Measurements from ENCODE around the gene SPO11. TPM values are rescaled to one million over a fixed set of nuclear protein-coding genes. Genes with fewer than 3 reads are reported as not detected.

The SPO11 gene
- total and polyA plus RNA-seq, 2 of the 13 experiments (the other 11 are each of a cell fraction or from before 2014, with no cell fraction given) = not detected

DNA sequence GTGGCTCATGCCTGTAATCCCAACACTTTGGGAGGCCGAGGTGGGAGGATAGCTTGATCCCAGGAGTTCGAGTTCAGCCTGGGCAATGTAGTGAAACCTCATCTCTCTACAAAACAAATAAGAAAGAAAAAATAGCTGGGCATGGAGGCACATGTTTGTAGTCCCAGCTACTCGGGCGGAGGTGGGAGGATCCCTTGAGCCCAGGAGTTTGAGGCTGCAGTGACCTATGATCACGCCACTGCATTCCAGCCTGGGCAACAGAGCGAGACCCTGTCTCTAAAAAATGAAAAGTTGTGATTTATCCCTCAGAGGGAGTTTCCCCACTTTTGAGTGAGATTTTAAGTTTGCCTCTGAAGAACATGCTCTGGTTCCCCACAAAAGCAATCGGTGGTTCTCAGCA lies 45.7 kb upstream of the SPO11 start:
- Histone ChIP-seq H3K9me3 (ENCODE audit: low read length) (no peaks in the 10 kb centered on the region), H3K27me3 (ENCODE audit: control insufficient read depth in 1 of 2, insufficient read depth in 2 of 2, low read length in 2 of 2) (peaks cover 21 to 90% of the 10 kb centered on the region in 2 experiments), H3K4me3 (replicated peaks in 1 of 3; ENCODE audit: insufficient read depth in 1 of 3, low read depth in 2 of 3, low read length in 3 of 3) (no peak overlapping the region), H4K20me1 (ENCODE audit: insufficient read depth, low read length) (no peaks in the 10 kb centered on the region; the same call in 1 of the 2 replicates), H3K4me1 (ENCODE audit: insufficient read depth, low read length) (no peaks in the 10 kb centered on the region), H3K4me2 (ENCODE audit: low read depth, low read length) (no peak overlapping the region), H3K79me2 (ENCODE audit: insufficient read depth, low read length) (no peaks in the 10 kb centered on the region), H3K9ac (ENCODE audit: insufficient read depth, low read depth, low read length) (no peak overlapping the region), H2AFZ (ENCODE audit: low read length) (no peak overlapping the region), H3K36me3 (replicated peaks in 1 of 2; ENCODE audit: control insufficient read depth in 1 of 2, insufficient read depth in 2 of 2, low read length in 2 of 2) (no peaks in the 10 kb centered on the region), H3K27ac (ENCODE audit: extremely low read length, insufficient read depth, low read length) (no peak overlapping the region)
- intact Hi-C loops (cut with micrococcal nuclease; ENCODE audit: unreplicated experiment) (no loop called here), in situ Hi-C loops (cut with HindIII; ENCODE audit: extremely low pct_ligation_motif_present, low pct_unique_long_range_greater_than_20kb) (no loop called here)
- DNase-seq (ENCODE audit: low spot score) (no peak), FAIRE-seq (no peak), ATAC-seq (no peak)
- POLR2A ChIA-PET = no interaction called here
- CTCF ChIA-PET (ENCODE audit: low intra/inter-chr PET ratio, low total read pairs) = no interaction called here
- 3% methylated on average over 7 of the region's 7 CpGs for WGBS (ENCODE audit: low lambda C conversion rate)
- no TSS peak for BruUV-seq (replicated peaks)
- TF ChIP-seq ZNF121 (CRISPR knock-in tag; IDR thresholded peaks at IDR 0.05) = peak; percentile 53
- TF ChIP-seq, protein P1, sequence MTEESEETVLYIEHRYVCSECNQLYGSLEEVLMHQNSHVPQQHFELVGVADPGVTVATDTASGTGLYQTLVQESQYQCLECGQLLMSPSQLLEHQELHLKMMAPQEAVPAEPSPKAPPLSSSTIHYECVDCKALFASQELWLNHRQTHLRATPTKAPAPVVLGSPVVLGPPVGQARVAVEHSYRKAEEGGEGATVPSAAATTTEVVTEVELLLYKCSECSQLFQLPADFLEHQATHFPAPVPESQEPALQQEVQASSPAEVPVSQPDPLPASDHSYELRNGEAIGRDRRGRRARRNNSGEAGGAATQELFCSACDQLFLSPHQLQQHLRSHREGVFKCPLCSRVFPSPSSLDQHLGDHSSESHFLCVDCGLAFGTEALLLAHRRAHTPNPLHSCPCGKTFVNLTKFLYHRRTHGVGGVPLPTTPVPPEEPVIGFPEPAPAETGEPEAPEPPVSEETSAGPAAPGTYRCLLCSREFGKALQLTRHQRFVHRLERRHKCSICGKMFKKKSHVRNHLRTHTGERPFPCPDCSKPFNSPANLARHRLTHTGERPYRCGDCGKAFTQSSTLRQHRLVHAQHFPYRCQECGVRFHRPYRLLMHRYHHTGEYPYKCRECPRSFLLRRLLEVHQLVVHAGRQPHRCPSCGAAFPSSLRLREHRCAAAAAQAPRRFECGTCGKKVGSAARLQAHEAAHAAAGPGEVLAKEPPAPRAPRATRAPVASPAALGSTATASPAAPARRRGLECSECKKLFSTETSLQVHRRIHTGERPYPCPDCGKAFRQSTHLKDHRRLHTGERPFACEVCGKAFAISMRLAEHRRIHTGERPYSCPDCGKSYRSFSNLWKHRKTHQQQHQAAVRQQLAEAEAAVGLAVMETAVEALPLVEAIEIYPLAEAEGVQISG (CRISPR knock-in tag; IDR thresholded peaks at IDR 0.05) = no peak

DNA sequence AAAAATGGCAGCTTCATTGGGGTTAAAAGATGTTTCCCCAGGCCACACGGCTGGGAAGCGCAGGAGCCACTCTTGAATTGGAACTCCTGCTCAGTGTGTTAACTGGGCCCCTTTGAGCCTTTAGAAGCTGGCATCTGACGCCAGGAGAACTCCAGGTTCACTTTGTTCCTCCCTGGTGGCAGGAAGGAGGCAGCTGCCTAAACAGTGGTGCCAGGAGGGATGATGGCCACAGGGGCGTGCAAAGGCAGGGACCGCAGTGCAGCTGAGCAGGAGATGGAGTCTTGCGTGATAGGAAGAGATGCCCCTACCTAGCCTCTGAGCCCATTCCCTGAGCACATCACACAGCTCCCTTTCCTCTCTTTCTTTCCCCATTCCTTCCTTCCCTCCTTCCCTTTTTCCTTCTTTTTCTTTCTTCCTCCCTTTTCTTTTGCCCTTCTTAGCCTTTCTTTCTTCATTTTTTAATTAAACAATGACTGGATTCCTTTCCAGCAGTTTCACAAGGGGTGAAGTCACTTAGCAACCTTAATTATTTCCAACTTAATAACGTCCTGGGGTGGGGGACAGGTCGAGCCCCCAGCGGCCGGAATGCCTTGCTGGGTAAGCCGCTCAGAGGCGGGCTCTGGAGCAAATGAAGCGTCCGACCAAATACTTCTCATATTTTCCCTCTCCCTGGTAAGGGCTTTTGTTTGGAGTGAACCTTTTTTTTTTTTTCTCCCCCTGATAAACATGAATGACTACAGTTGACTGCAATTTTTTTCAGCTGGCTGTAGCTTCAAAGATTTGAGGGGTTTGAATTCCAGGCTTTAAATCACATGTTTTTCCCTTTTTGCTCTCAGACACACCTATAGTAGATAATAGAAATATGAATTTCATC lies 42.4 kb upstream of the SPO11 start:
- Histone ChIP-seq H3K4me3 (replicated peaks in 1 of 3; ENCODE audit: insufficient read depth in 1 of 3, low read depth in 2 of 3, low read length in 3 of 3) (no peak overlapping the region), H3K4me2 (ENCODE audit: low read depth, low read length) (no peak overlapping the region), H3K27me3 (ENCODE audit: control insufficient read depth in 1 of 2, insufficient read depth in 2 of 2, low read length in 2 of 2) (peaks cover 23 to 92% of the 10 kb centered on the region in 2 experiments), H3K27ac (ENCODE audit: extremely low read length, insufficient read depth, low read length) (no peak overlapping the region), H3K9ac (ENCODE audit: insufficient read depth, low read depth, low read length) (no peak overlapping the region), H3K4me1 (ENCODE audit: insufficient read depth, low read length) (no peaks in the 10 kb centered on the region), H3K79me2 (ENCODE audit: insufficient read depth, low read length) (no peaks in the 10 kb centered on the region), H3K9me3 (ENCODE audit: low read length) (no peaks in the 10 kb centered on the region), H3K36me3 (replicated peaks in 1 of 2; ENCODE audit: control insufficient read depth in 1 of 2, insufficient read depth in 2 of 2, low read length in 2 of 2) (no peaks in the 10 kb centered on the region), H4K20me1 (ENCODE audit: insufficient read depth, low read length) (no peaks in the 10 kb centered on the region; the same call in 1 of the 2 replicates), H2AFZ (ENCODE audit: low read length) (no peak overlapping the region)
- ATAC-seq (no peak; the same call in 2 of the 3 replicates), FAIRE-seq (no peak), DNase-seq (ENCODE audit: low spot score) (no peak)
- CTCF ChIA-PET (ENCODE audit: low intra/inter-chr PET ratio, low total read pairs) = no interaction called here
- intact Hi-C loops (cut with micrococcal nuclease; ENCODE audit: unreplicated experiment) (no loop called here), in situ Hi-C loops (cut with HindIII; ENCODE audit: extremely low pct_ligation_motif_present, low pct_unique_long_range_greater_than_20kb) (no loop called here)
- POLR2A ChIA-PET = no interaction called here
- no TSS peak for BruUV-seq (replicated peaks)
- 23% methylated on average over 14 of the region's 14 CpGs for WGBS (ENCODE audit: low lambda C conversion rate)
- TF ChIP-seq GABPB1 (CRISPR knock-in tag; IDR thresholded peaks at IDR 0.05) = no peak
- TF ChIP-seq CHD4 (IDR thresholded peaks at IDR 0.05; ENCODE audit: borderline replicate concordance, low read length) = no peak
- TF ChIP-seq, protein P2, sequence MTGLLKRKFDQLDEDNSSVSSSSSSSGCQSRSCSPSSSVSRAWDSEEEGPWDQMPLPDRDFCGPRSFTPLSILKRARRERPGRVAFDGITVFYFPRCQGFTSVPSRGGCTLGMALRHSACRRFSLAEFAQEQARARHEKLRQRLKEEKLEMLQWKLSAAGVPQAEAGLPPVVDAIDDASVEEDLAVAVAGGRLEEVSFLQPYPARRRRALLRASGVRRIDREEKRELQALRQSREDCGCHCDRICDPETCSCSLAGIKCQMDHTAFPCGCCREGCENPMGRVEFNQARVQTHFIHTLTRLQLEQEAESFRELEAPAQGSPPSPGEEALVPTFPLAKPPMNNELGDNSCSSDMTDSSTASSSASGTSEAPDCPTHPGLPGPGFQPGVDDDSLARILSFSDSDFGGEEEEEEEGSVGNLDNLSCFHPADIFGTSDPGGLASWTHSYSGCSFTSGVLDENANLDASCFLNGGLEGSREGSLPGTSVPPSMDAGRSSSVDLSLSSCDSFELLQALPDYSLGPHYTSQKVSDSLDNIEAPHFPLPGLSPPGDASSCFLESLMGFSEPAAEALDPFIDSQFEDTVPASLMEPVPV (CRISPR knock-in tag; IDR thresholded peaks at IDR 0.05) = no peak
- TF ChIP-seq PAWR (CRISPR knock-in tag; IDR thresholded peaks at IDR 0.05; ENCODE audit: borderline replicate concordance) = no peak
- no peak for TF ChIP-seq ATAD3A (CRISPR knock-in tag; IDR thresholded peaks at IDR 0.05)
